Endothelial cell of umbilical vein (primary cell): ENCODE results near the gene LRRK1. TPM values are rescaled to one million over a fixed set of nuclear protein-coding genes. Genes with fewer than 3 reads are reported as not detected.

Experiments used
- BruUV-seq: library from RNA; stranded (reverse); fragments of 400-500 nt; replicated peaks from 2 replicates; lab custom pipeline; 2021; lab: Mats Ljungman, UMichigan
- CTCF ChIA-PET: fragments of 300-600, 350-600 bp; sonication (Branson Sonifier 250); formaldehyde crosslinking; loops from one replicate; lab custom pipeline; 2021; ENCODE audit warnings: antibody characterized with exemption, inconsistent platforms; lab: Charles Lee
- POLR2A ChIA-PET: fragments of 300-600, 350-600 bp; sonication (Branson Sonifier 250); formaldehyde crosslinking; loops from one replicate; lab custom pipeline; 2021; ENCODE audit warnings: antibody characterized with exemption, inconsistent platforms; lab: Charles Lee
- DNase-seq: peaks from one replicate; pipeline ENCODE4 v3.0.0-alpha.2; 2011; ENCODE audit warnings: low read depth, low spot score
- FAIRE-seq: peaks from 2 replicates; lab custom pipeline; 2011; peaks lifted over from hg19 to GRCh38; lab: Jason Lieb, UNC
- H2AFZ ChIP-seq: 2 replicates; pipeline ENCODE4 v1.6.0; 2012; ENCODE audit warnings: low read depth, low read length, control low read depth, inconsistent platforms
- H3K27ac ChIP-seq: 2 replicates; pipeline ENCODE4 v1.5.1; 2011; ENCODE audit warnings: low read depth, mild to moderate bottlenecking, control low read depth, low read length, moderate library complexity; ENCODE audit not compliant: insufficient read depth
- H3K27me3 ChIP-seq, 2 experiments: 2 replicates each; pipeline versions ENCODE4 v1.6.0 to v1.6.1; 2011; ENCODE audit warnings: low read length in 2 of 2, mixed read lengths in 1 of 2; ENCODE audit not compliant: control insufficient read depth in 2 of 2, insufficient read depth in 2 of 2
- H3K36me3 ChIP-seq, 2 experiments: 2 replicates in 1 of 2; 3 replicates in 1 of 2; pipeline ENCODE4 v1.5.1; 2011; ENCODE audit warnings: low read length in 2 of 2, mild to moderate bottlenecking in 1 of 2, moderate library complexity in 1 of 2; ENCODE audit not compliant: control insufficient read depth in 2 of 2, insufficient read depth in 2 of 2; ENCODE audit errors: extremely low read depth in 1 of 2
- H3K4me1 ChIP-seq: 3 replicates; pipeline ENCODE4 v1.5.1; 2011; ENCODE audit warnings: mild to moderate bottlenecking, low read length; ENCODE audit not compliant: control insufficient read depth, insufficient read depth; ENCODE audit errors: extremely low read depth
- H3K4me2 ChIP-seq: 2 replicates; pipeline ENCODE4 v1.6.1; 2011; ENCODE audit warnings: low read length, control low read depth, mixed read lengths; ENCODE audit not compliant: insufficient read depth
- H3K4me3 ChIP-seq, 3 experiments: fragments of 200-600 bp in 1 of 3; sonication (generic), shearing (Covaris generic) in 1 of 3; replicated peaks in 1 of 3; 2 replicates each; pipeline ENCODE4 v1.5.1; 2011 to 2016; ENCODE audit warnings: control low read depth in 3 of 3, low read length in 3 of 3, mild to moderate bottlenecking in 2 of 3, inconsistent platforms in 1 of 3, low read depth in 1 of 3, moderate library complexity in 1 of 3; ENCODE audit not compliant: insufficient read depth in 1 of 3
- H3K79me2 ChIP-seq: 2 replicates; pipeline ENCODE4 v1.6.0; 2012; ENCODE audit warnings: low read length, inconsistent platforms; ENCODE audit not compliant: control insufficient read depth, insufficient read depth
- H3K9ac ChIP-seq: replicated peaks from 2 replicates; pipeline ENCODE3; 2011; ENCODE audit warnings: low read length, control low read depth; ENCODE audit not compliant: insufficient read depth; ENCODE audit errors: extremely low read depth
- H3K9me1 ChIP-seq: replicated peaks from 3 replicates; pipeline ENCODE4 v1.6.0; 2011; ENCODE audit warnings: mild to moderate bottlenecking, low read length; ENCODE audit not compliant: control insufficient read depth, insufficient read depth; ENCODE audit errors: extremely low read depth
- H3K9me3 ChIP-seq: replicated peaks from 2 replicates; pipeline ENCODE4 v1.5.1; 2012; ENCODE audit warnings: low read length, inconsistent platforms; ENCODE audit not compliant: control insufficient read depth, insufficient read depth
- H4K20me1 ChIP-seq: replicated peaks from 2 replicates; pipeline ENCODE3; 2011; ENCODE audit warnings: mild to moderate bottlenecking, low read length; ENCODE audit not compliant: control insufficient read depth, insufficient read depth; ENCODE audit errors: extremely low read depth
- EZH2 ChIP-seq: IDR thresholded peaks from 2 replicates; pipeline ENCODE4 v1.6.1; 2012; ENCODE audit warnings: borderline replicate concordance, low read depth, mild to moderate bottlenecking, moderate library complexity, low read length, inconsistent platforms; ENCODE audit not compliant: severe bottlenecking
- FOS ChIP-seq: IDR thresholded peaks from 2 replicates; pipeline ENCODE4 v1.6.1; 2011; ENCODE audit warnings: mild to moderate bottlenecking, low read length, moderate library complexity, borderline replicate concordance; ENCODE audit not compliant: insufficient read depth
- GATA2 ChIP-seq: IDR thresholded peaks from 2 replicates; pipeline ENCODE4 v1.7.0; 2011; ENCODE audit warnings: low read depth, mild to moderate bottlenecking, moderate library complexity, mixed read lengths, low read length; ENCODE audit not compliant: insufficient read length, insufficient read depth
- JUN ChIP-seq: IDR thresholded peaks from 2 replicates; pipeline ENCODE4 v1.6.1; 2011; ENCODE audit warnings: borderline replicate concordance, low read depth; ENCODE audit not compliant: insufficient read length, insufficient read depth
- POLR2A ChIP-seq: IDR thresholded peaks from 2 replicates; pipeline ENCODE4 v1.6.1; 2012; ENCODE audit warnings: low read depth, mild to moderate bottlenecking, control low read depth, low read length
- dilution Hi-C: fragments of 300-500 bp; cut with MboI; formaldehyde crosslinking; loops from one replicate; pipeline ENCODE4 v1.15.0; 2019; ENCODE audit warnings: low sequenced_read_pairs; ENCODE audit not compliant: extremely low pct_ligation_motif_present
- intact Hi-C: fragments of 100-400 bp; cut with micrococcal nuclease; formaldehyde crosslinking; loops from one replicate; pipeline ENCODE4 v1.10.0; 2022
- polyA plus RNA-seq, 4 experiments: library from polyadenylated mRNA; depleted of rRNA in 3 of 4; stranded (reverse) in 3 of 4; unstranded in 1 of 4; fragments of >200 nt; gene quantifications; 2 replicates each; pipeline versions ENCODE4 v1.2.1 to v1.2.3, GENCODE V29; 2011 to 2012; ENCODE audit warnings: missing spikeins in 1 of 4
- total RNA-seq: library from RNA; stranded (reverse); gene quantifications from 2 replicates; pipeline ENCODE4 v1.2.3, GENCODE V29; 2021
- TF ChIP-seq, protein P1 (sequence below): IDR thresholded peaks from 2 replicates; pipeline ENCODE4 v1.6.1; 2011; ENCODE audit not compliant: insufficient read depth, insufficient read length
- TF ChIP-seq, protein P2 (sequence below), 2 donors: IDR thresholded peaks; 1 replicate in 1 of 2; 2 replicates in 1 of 2; pipeline ENCODE4 v1.5.1; 2011; ENCODE audit warnings: low read length in 2 of 2, mild to moderate bottlenecking in 2 of 2, moderate library complexity in 2 of 2, control low read depth in 1 of 2, inconsistent platforms in 1 of 2, low read depth in 1 of 2; ENCODE audit not compliant: insufficient read depth in 1 of 2; ENCODE audit errors: extremely low read depth in 1 of 2

Gene LRRK1
- total and polyA plus RNA-seq, 2 donors (not counting 3 experiments of a cell fraction or from before 2014, with no cell fraction given): 11.0 to 22.1 TPM

DNA sequence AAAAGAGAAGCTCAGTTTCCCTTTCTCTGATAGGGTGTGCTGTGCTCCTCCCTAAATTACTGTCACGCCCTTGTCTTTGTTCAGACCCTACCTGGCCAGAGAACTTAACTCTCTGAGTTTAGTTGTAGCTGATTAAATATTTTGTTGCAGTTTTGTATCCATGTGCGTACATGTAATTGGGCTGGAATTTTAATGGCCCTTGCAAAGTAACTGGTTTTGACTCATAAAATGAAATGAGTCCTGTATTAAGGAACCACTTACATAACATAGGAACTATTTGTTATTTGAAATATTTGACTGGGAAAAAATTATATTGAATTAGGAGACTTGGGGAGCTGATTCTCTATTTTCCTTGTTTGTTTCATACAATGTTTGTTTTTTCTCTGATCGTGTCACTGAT, 80.2 kb downstream of the LRRK1 start:
- BruUV-seq: no TSS peak
- peaks cover 0 to 3% of the 10 kb centered on the region in 2 experiments for H3K36me3 ChIP-seq
- POLR2A ChIA-PET: no interaction called here

More for the DNA sequence above, 80.2 kb downstream of the LRRK1 start:
- no peak overlapping the region for H3K27ac ChIP-seq
- no peaks in the 10 kb centered on the region for H3K9me1 ChIP-seq
- CTCF ChIA-PET: interaction anchor here (0.9 to 2.7 kb wide), 5 partner anchors 8 to 328 kb away, joined by 3 to 15 read pairs (median 4); no protein-coding TSS in a partner anchor
- no peak overlapping the region for H3K4me3 ChIP-seq
- intact Hi-C loops (no loop called here), dilution Hi-C loops (no loop called here)
- H3K9me3 ChIP-seq: no peaks in the 10 kb centered on the region
- no peak overlapping the region for H3K9ac ChIP-seq
- H3K79me2 ChIP-seq: no peaks in the 10 kb centered on the region
- no peaks in the 10 kb centered on the region for H3K27me3 ChIP-seq
- H3K4me2 ChIP-seq: no peak overlapping the region
- FAIRE-seq (no peak), DNase-seq (no peak)
- no peaks in the 10 kb centered on the region for H3K4me1 ChIP-seq
- no peak overlapping the region for H2AFZ ChIP-seq
- TF ChIP-seq JUN (no peak), GATA2 (no peak), FOS (no peak), POLR2A (no peak), EZH2 (no peak)
- TF ChIP-seq, protein P1, sequence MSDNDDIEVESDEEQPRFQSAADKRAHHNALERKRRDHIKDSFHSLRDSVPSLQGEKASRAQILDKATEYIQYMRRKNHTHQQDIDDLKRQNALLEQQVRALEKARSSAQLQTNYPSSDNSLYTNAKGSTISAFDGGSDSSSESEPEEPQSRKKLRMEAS: no peak
- TF ChIP-seq, protein P2, sequence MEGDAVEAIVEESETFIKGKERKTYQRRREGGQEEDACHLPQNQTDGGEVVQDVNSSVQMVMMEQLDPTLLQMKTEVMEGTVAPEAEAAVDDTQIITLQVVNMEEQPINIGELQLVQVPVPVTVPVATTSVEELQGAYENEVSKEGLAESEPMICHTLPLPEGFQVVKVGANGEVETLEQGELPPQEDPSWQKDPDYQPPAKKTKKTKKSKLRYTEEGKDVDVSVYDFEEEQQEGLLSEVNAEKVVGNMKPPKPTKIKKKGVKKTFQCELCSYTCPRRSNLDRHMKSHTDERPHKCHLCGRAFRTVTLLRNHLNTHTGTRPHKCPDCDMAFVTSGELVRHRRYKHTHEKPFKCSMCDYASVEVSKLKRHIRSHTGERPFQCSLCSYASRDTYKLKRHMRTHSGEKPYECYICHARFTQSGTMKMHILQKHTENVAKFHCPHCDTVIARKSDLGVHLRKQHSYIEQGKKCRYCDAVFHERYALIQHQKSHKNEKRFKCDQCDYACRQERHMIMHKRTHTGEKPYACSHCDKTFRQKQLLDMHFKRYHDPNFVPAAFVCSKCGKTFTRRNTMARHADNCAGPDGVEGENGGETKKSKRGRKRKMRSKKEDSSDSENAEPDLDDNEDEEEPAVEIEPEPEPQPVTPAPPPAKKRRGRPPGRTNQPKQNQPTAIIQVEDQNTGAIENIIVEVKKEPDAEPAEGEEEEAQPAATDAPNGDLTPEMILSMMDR (IDR thresholded peaks at IDR 0.05; ENCODE audit: extremely low read depth in 1 of 2, insufficient read depth in 1 of 2, low read depth in 1 of 2, low read length in 2 of 2): no peak
- H4K20me1 ChIP-seq: no peaks in the 10 kb centered on the region
